GM23338 (cell line): ENCODE data around the gene NIPAL3. TPM values are rescaled to one million over a fixed set of nuclear protein-coding genes. Genes with fewer than 3 reads are reported as not detected.

Experiments
- ATAC-seq: fragments of 200-7000 bp; cut with Tn5 transposase; 3 replicates; pipeline ENCODE4 v1.9.1; 2020
- DNase-seq: peaks from one replicate; pipeline ENCODE4 v3.0.0-alpha.2; 2015; ENCODE audit warnings: low spot score
- H2AFZ ChIP-seq: fragments of 200-600 bp; sonication (generic); 2 replicates; pipeline ENCODE4 v1.8.0; 2016; ENCODE audit warnings: antibody characterized with exemption, mild to moderate bottlenecking, moderate library complexity
- H3F3A ChIP-seq: fragments of 200-600 bp; sonication (generic); replicated peaks from 2 replicates; pipeline ENCODE4 v1.8.0; 2017; ENCODE audit warnings: antibody characterized with exemption, mixed run types, low read depth
- H3K27ac ChIP-seq: fragments of 200-600 bp; sonication (generic); 2 replicates; pipeline ENCODE4 v1.6.1; 2016; ENCODE audit warnings: low read depth
- H3K27me3 ChIP-seq: fragments of 200-600 bp; sonication (generic); 2 replicates; pipeline ENCODE4 v1.8.0; 2016; ENCODE audit warnings: mild to moderate bottlenecking, mixed run types, moderate library complexity; ENCODE audit not compliant: insufficient read depth
- H3K36me3 ChIP-seq: fragments of 200-600 bp; sonication (generic); 2 replicates; pipeline ENCODE4 v1.8.0; 2016; ENCODE audit warnings: mild to moderate bottlenecking; ENCODE audit not compliant: insufficient read depth
- H3K4me1 ChIP-seq: fragments of 200-600 bp; sonication (generic); 2 replicates; pipeline ENCODE4 v1.8.0; 2016; ENCODE audit warnings: mild to moderate bottlenecking, moderate library complexity; ENCODE audit not compliant: insufficient read depth
- H3K4me2 ChIP-seq: fragments of 200-600 bp; sonication (generic); 2 replicates; pipeline ENCODE4 v1.7.1; 2017; ENCODE audit warnings: mixed run types
- H3K4me3 ChIP-seq: fragments of 200-600 bp; sonication (generic); 2 replicates; pipeline ENCODE4 v1.6.1; 2016; ENCODE audit warnings: mixed run types
- H3K79me2 ChIP-seq: fragments of 200-600 bp; sonication (generic); replicated peaks from 2 replicates; pipeline ENCODE4 v1.8.0; 2017; ENCODE audit warnings: mild to moderate bottlenecking; ENCODE audit not compliant: insufficient read depth
- H3K9me2 ChIP-seq: fragments of 200-600 bp; sonication (generic); 2 replicates; pipeline ENCODE4 v1.8.0; 2017; ENCODE audit not compliant: insufficient read depth
- H4K20me1 ChIP-seq: fragments of 200-600 bp; sonication (generic); replicated peaks from 2 replicates; pipeline ENCODE4 v1.8.0; 2017; ENCODE audit warnings: mild to moderate bottlenecking; ENCODE audit not compliant: insufficient read depth
- H3K27ac Mint-ChIP-seq: 2 replicates; pipeline ENCODE4 v1.8.0; 2020; ENCODE audit warnings: inconsistent platforms, mild to moderate bottlenecking, moderate library complexity, mixed read lengths
- H3K27me3 Mint-ChIP-seq: 3 replicates; pipeline ENCODE4 v1.8.0; 2022; ENCODE audit warnings: low read depth, mild to moderate bottlenecking, moderate library complexity, mixed read lengths, inconsistent platforms; ENCODE audit not compliant: insufficient read depth, poor library complexity
- H3K36me3 Mint-ChIP-seq: 3 replicates; pipeline ENCODE4 v1.8.0; 2021; ENCODE audit warnings: low read depth, mild to moderate bottlenecking, inconsistent platforms, moderate library complexity, mixed read lengths
- H3K4me1 Mint-ChIP-seq: 3 replicates; pipeline ENCODE4 v1.8.0; 2020; ENCODE audit warnings: mild to moderate bottlenecking, inconsistent platforms, mixed read lengths
- H3K4me3 Mint-ChIP-seq: 3 replicates; pipeline ENCODE4 v1.8.0; 2021; ENCODE audit warnings: moderate library complexity, mild to moderate bottlenecking, inconsistent platforms, mixed read lengths
- H3K9me3 Mint-ChIP-seq: 3 replicates; pipeline ENCODE4 v1.8.0; 2020; ENCODE audit warnings: moderate library complexity, mild to moderate bottlenecking, inconsistent platforms, mixed read lengths
- CREB1 ChIP-seq: fragments of 250-450 bp; sonication (Bioruptor Pico); IDR thresholded peaks from 2 replicates; pipeline ENCODE4 v1.5.0; 2020; ENCODE audit warnings: low read depth, mild to moderate bottlenecking, moderate library complexity
- CTCF ChIP-seq, 2 experiments: fragments of 200-600 bp in 1 of 2; sonication (generic) in 1 of 2; conservative IDR thresholded peaks; 2 replicates each; pipeline versions ENCODE4 v1.5.1 to v1.6.1; 2016 to 2017; ENCODE audit warnings: antibody characterized with exemption in 2 of 2, low read depth in 2 of 2, mild to moderate bottlenecking in 2 of 2, moderate library complexity in 1 of 2
- EZH2 ChIP-seq: fragments of 200-600 bp; sonication (generic); IDR thresholded peaks from one replicate; pipeline ENCODE4 v1.8.0; 2017; ENCODE audit warnings: antibody characterized with exemption, mild to moderate bottlenecking, low read depth; ENCODE audit not compliant: unreplicated experiment
- EZH2phosphoT487 ChIP-seq: fragments of 200-600 bp; sonication (generic); IDR thresholded peaks from one replicate; pipeline ENCODE4 v1.8.1; 2018; ENCODE audit warnings: antibody characterized with exemption; ENCODE audit not compliant: unreplicated experiment
- POLR2AphosphoS5 ChIP-seq: IDR thresholded peaks from 2 replicates; pipeline ENCODE4 v1.6.1; 2016; ENCODE audit warnings: antibody characterized with exemption, low read depth
- REST ChIP-seq: IDR thresholded peaks from one replicate; pipeline ENCODE4 v1.6.1; 2018; ENCODE audit warnings: antibody characterized with exemption; ENCODE audit not compliant: unreplicated experiment
- STAT1 ChIP-seq: IDR thresholded peaks from one replicate; pipeline ENCODE4 v1.6.1; 2016; ENCODE audit warnings: antibody characterized with exemption; ENCODE audit not compliant: unreplicated experiment
- polyA plus RNA-seq: library from polyadenylated mRNA; unstranded; fragments of >200 nt; fragmentation: Nextera tagmentation; extraction: Ambion mirVana; gene quantifications from 2 replicates; pipeline ENCODE4 v1.2.1, GENCODE V29; 2016
- total RNA-seq: library from RNA; depleted of rRNA; stranded (reverse); fragments of >200 nt; shearing (Covaris generic); gene quantifications from 2 replicates; pipeline ENCODE4 v1.2.3, GENCODE V29; 2014
- TF ChIP-seq, protein P1 (sequence below): fragments of 250-450 bp; sonication (Bioruptor Pico); IDR thresholded peaks from 2 replicates; pipeline ENCODE4 v1.5.0; 2020; ENCODE audit warnings: mild to moderate bottlenecking, moderate library complexity
- TF ChIP-seq, protein P2 (sequence below): IDR thresholded peaks from 2 replicates; pipeline ENCODE4 v1.6.1; 2016; ENCODE audit warnings: antibody characterized with exemption

The NIPAL3 gene
- total and polyA plus RNA-seq, 2 experiments from 2014 or later: 5.5 to 9.6 TPM

GRCh38 chr1:24476571-24476970, 61.0 kb downstream of the NIPAL3 start (continued):
- TF ChIP-seq, protein P1, sequence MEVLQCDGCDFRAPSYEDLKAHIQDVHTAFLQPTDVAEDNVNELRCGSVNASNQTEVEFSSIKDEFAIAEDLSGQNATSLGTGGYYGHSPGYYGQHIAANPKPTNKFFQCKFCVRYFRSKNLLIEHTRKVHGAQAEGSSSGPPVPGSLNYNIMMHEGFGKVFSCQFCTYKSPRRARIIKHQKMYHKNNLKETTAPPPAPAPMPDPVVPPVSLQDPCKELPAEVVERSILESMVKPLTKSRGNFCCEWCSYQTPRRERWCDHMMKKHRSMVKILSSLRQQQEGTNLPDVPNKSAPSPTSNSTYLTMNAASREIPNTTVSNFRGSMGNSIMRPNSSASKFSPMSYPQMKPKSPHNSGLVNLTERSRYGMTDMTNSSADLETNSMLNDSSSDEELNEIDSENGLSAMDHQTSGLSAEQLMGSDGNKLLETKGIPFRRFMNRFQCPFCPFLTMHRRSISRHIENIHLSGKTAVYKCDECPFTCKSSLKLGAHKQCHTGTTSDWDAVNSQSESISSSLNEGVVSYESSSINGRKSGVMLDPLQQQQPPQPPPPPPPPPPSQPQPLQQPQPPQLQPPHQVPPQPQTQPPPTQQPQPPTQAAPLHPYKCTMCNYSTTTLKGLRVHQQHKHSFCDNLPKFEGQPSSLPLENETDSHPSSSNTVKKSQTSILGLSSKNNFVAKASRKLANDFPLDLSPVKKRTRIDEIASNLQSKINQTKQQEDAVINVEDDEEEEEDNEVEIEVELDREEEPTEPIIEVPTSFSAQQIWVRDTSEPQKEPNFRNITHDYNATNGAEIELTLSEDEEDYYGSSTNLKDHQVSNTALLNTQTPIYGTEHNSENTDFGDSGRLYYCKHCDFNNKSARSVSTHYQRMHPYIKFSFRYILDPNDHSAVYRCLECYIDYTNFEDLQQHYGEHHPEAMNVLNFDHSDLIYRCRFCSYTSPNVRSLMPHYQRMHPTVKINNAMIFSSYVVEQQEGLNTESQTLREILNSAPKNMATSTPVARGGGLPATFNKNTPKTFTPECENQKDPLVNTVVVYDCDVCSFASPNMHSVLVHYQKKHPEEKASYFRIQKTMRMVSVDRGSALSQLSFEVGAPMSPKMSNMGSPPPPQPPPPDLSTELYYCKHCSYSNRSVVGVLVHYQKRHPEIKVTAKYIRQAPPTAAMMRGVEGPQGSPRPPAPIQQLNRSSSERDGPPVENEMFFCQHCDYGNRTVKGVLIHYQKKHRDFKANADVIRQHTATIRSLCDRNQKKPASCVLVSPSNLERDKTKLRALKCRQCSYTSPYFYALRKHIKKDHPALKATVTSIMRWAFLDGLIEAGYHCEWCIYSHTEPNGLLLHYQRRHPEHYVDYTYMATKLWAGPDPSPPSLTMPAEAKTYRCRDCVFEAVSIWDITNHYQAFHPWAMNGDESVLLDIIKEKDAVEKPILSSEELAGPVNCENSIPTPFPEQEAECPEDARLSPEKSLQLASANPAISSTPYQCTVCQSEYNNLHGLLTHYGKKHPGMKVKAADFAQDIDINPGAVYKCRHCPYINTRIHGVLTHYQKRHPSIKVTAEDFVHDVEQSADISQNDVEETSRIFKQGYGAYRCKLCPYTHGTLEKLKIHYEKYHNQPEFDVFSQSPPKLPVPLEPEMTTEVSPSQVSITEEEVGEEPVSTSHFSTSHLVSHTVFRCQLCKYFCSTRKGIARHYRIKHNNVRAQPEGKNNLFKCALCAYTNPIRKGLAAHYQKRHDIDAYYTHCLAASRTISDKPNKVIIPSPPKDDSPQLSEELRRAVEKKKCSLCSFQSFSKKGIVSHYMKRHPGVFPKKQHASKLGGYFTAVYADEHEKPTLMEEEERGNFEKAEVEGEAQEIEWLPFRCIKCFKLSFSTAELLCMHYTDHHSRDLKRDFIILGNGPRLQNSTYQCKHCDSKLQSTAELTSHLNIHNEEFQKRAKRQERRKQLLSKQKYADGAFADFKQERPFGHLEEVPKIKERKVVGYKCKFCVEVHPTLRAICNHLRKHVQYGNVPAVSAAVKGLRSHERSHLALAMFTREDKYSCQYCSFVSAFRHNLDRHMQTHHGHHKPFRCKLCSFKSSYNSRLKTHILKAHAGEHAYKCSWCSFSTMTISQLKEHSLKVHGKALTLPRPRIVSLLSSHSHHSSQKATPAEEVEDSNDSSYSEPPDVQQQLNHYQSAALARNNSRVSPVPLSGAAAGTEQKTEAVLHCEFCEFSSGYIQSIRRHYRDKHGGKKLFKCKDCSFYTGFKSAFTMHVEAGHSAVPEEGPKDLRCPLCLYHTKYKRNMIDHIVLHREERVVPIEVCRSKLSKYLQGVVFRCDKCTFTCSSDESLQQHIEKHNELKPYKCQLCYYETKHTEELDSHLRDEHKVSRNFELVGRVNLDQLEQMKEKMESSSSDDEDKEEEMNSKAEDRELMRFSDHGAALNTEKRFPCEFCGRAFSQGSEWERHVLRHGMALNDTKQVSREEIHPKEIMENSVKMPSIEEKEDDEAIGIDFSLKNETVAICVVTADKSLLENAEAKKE (CRISPR knock-in tag): no peak
- TF ChIP-seq STAT1: no peak
- TF ChIP-seq EZH2phosphoT487: no peak
- TF ChIP-seq CREB1 (CRISPR knock-in tag): no peak
- TF ChIP-seq POLR2AphosphoS5: no peak
- no peak for TF ChIP-seq EZH2
- TF ChIP-seq, protein P2, sequence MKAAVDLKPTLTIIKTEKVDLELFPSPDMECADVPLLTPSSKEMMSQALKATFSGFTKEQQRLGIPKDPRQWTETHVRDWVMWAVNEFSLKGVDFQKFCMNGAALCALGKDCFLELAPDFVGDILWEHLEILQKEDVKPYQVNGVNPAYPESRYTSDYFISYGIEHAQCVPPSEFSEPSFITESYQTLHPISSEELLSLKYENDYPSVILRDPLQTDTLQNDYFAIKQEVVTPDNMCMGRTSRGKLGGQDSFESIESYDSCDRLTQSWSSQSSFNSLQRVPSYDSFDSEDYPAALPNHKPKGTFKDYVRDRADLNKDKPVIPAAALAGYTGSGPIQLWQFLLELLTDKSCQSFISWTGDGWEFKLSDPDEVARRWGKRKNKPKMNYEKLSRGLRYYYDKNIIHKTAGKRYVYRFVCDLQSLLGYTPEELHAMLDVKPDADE: no peak

- H3K4me3 ChIP-seq: no peak overlapping the region
- H3K4me1 Mint-ChIP-seq: peaks cover 24% of the 10 kb centered on the region
- H3K36me3 ChIP-seq: no peaks in the 10 kb centered on the region
- TF ChIP-seq CTCF (conservative IDR thresholded peaks at IDR 0.05; ENCODE audit: low read depth in 2 of 2): no peak
- TF ChIP-seq REST: no peak
These were observed 61.7 kb downstream of the NIPAL3 start for GRCh38 chr1:24477309-24477708.

More at GRCh38 chr1:24477309-24477708, 61.7 kb downstream of the NIPAL3 start:
- no peak for DNase-seq
- no peaks in the 10 kb centered on the region for H4K20me1 ChIP-seq
- Mint-ChIP-seq H3K36me3 (no peaks in the 10 kb centered on the region), H3K27me3 (peaks cover 6% of the 10 kb centered on the region), H3K9me3 (no peaks in the 10 kb centered on the region), H3K4me3 (no peak overlapping the region), H3K27ac (no peak overlapping the region)
- no peak overlapping the region for H3K27ac ChIP-seq
- no peak overlapping the region for H2AFZ ChIP-seq
- H3K27me3 ChIP-seq: no peaks in the 10 kb centered on the region
- peaks cover 4% of the 10 kb centered on the region; the same call in 1 of the 2 replicates for H3K9me2 ChIP-seq
- no peak overlapping the region for H3K4me2 ChIP-seq
- H3F3A ChIP-seq: no peaks in the 10 kb centered on the region
- no peaks in the 10 kb centered on the region for H3K79me2 ChIP-seq
- H3K4me1 ChIP-seq: peaks cover 12% of the 10 kb centered on the region
- ATAC-seq: no peak
